ENCODE measurements around the gene PQBP1. TPM values are rescaled to one million over a fixed set of nuclear protein-coding genes. Genes with fewer than 3 reads are reported as not detected.

The PQBP1 gene
- total RNA-seq, 4 donors from 2014 or later = 36.6 to 59.7 (median 55.2) TPM

DNA sequence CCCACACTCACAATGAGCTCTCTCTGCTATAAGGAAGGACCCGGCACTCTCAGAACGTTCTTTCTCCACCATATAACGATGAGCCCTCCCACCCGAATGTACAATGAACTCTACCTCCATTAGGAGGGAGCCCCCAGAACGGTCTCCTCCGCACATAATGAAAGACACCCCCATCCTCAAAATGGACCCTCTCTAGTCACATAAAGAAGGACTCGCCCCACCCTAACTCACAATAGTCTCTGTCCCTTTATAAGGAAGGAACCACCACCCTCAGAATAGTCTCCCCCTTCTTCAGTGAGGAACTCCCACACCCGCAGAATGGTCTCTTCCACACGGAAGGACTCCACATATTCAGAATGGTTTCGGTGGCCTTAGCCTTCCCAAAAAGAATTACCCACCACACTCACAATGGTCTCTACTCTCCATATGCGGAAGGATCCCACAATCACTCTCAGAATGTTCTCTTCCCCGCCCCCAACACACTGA is 13.2 kb downstream of the PQBP1 start:
- ATAC-seq (ENCODE audit: low FRiP score) (no peak), DNase-seq (ENCODE audit: low spot score) (no peak)
- TF ChIP-seq, protein P1, sequence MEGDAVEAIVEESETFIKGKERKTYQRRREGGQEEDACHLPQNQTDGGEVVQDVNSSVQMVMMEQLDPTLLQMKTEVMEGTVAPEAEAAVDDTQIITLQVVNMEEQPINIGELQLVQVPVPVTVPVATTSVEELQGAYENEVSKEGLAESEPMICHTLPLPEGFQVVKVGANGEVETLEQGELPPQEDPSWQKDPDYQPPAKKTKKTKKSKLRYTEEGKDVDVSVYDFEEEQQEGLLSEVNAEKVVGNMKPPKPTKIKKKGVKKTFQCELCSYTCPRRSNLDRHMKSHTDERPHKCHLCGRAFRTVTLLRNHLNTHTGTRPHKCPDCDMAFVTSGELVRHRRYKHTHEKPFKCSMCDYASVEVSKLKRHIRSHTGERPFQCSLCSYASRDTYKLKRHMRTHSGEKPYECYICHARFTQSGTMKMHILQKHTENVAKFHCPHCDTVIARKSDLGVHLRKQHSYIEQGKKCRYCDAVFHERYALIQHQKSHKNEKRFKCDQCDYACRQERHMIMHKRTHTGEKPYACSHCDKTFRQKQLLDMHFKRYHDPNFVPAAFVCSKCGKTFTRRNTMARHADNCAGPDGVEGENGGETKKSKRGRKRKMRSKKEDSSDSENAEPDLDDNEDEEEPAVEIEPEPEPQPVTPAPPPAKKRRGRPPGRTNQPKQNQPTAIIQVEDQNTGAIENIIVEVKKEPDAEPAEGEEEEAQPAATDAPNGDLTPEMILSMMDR (IDR thresholded peaks at IDR 0.05) = no peak

DNA sequence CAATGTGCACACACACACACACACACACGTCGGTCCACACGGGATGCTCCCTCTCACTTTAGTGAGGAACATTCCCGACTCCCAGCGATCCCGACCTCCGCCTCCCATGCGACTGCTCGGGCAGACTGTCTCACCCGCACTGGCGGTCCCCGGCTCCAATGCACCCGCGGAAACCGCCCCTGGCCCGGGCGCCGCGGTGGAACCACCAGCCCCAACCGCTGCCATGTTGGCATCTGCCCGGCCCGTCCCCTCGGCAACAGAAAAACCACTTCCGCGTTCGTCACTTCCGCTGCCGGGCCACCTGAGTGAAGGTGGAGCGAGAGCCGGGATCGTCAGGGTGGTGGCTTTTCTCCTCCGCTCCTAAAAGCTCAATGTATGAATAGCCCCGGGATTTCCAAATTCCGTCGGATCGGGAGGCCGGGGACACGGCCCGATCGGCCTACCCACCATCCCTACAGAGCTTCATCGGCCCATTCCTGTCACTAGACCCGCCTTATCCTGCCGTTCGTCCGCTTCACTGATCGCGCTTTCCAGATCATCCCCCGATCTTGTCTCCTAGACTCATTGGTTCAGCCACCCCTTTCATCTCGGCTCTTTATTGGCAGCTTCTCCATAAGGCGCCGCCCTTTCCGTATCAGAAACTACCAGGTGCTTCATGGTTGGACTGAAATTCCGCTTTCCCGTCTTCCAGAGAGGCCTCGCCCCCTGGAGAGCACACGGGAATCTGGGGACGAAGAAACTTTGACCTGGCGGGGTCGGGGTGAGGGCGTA is 13.9 kb downstream of the PQBP1 start, which contains the start of gene SLC35A2:
TSS of gene SLC35A2 (minus strand) at position 235 of the 771 bp plus-strand sequence. CDS start at position 225, 10 bp downstream.
- TF ChIP-seq, protein P1 (IDR thresholded peaks at IDR 0.05) = no peak
- peak; percentile 79 for ATAC-seq (ENCODE audit: low FRiP score)
- peak; percentile 52 for DNase-seq (ENCODE audit: low spot score)

DNA sequence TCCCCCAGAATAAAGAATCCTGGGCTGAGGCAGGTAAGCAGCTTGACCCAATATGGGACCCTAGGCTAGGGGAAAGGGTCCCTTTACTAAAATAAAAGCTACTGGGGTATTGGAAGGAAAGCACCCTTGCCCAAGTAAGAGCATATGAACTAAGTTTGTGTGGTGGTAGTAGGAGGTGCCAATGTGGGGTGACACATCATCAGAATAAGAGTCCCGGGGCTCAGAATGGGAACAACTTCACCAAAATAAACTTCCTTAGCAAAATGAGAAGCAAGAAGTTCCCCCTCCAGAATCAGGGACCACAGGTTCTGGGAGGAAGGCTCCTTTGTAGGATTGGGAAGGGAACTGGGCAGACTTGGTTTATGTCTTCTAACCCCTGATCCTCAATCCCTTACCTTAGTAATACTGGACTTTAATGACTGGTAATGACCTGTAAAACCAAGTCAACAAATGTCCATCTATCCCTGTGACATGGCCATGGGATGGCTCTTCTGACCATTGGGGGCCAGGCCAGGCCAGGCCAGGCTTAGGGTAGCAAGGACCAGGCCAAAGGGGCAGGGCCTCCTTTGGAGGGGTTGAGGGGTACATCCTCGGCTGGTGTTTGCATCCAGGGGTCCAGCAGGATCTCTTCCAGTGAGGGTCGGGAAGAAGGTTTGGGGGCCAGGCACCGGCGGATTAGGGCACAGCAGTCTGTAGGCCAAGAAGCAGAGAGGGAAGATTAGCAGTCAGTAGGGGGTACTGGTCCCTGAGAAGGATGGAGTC is 16.1 kb downstream of the PQBP1 start:
- TF ChIP-seq, protein P1 (IDR thresholded peaks at IDR 0.05) = no peak
- DNase-seq (ENCODE audit: low spot score) (no peak), ATAC-seq (ENCODE audit: low FRiP score) (no peak)

DNA sequence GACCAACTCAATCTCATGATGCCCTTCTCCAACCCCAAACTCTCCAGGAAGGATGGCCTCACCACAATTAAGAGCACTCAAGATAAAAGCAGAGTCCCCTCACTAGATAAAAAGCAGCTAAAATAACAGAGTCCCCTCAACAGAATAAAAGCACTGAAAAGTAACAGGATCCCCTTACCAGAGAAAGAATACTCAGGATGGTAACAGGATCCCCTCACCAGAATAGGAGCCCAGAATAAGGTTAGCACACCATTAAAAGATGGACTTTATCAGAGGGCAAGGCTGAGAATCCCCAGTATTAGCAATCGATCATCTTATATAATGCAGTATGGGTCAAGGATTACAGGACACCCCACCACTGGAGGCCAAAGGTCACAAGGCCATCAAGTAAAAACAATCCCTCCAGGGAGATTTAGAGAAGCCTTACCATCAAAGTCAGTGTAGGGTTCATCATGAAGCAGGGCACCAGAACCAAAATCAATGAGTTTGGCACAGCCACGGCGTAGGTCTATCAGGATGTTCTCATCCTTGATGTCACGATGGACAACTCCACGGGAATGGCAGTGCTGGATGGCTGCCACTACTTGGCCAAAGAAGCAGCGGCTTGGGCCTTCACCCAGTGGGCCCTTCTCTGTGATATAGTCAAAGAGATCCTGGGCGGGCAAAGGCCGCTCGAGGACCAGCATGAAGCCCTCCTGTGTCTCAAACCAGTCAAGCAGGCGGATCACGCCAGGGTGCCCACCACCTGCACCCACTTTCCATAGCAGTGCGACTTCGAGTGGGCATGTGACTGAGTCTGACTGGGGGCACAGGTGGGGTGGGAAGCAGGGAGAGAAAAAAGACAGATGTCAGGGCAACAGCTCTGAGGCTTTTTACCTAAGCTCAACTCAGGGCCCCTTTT is 17.1 kb downstream of the PQBP1 start:
- TF ChIP-seq, protein P1 (IDR thresholded peaks at IDR 0.05) = no peak
- DNase-seq (ENCODE audit: low spot score) (no peak), ATAC-seq (ENCODE audit: low FRiP score) (no peak)

DNA sequence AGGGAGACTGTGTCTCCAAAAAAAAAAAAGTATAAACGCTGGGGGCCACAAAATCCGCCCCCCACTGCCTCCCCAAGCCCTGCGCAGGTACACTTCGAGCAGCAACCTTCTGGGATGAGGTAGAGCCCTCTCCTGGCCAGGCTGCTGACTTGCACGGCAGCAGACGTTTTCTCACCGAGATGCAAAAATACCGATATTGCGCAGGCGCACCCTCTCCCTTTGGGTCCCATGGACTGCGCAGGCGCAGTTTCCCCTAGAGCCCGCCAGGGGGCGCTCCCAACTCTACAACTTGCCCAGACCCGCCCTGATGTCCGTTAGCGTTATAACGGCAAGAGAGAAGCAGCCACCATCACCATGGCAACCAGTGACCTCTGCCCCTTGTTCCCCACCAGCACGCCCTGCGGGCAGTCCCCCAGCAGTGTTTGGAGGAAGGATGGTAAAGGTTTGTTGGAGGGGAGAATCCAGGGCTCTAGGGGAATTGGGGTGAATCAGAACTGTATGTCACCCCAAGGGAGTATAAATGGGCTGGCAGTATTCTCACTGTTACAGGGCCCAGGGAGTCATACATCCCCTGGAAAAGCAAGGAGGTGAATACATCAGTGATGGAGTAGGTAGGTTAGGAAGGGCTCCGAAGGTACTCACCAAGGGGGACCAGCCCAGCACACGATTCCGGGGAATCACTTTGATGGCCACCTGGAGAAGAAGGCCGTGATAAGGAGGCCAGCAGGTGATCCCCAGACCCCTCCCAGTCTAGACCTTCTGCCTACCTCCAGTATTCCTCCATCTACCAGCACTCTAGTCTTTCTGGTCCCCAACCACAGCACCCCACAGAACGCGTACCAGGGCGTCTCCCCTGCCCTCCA is 19.6 kb downstream of the PQBP1 start:
- ATAC-seq (ENCODE audit: low FRiP score) (peak; percentile 81), DNase-seq (ENCODE audit: low spot score) (peak; percentile 87)
- TF ChIP-seq, protein P1 (IDR thresholded peaks at IDR 0.05) = peak in 1 of 3 donors; percentile 29

DNA sequence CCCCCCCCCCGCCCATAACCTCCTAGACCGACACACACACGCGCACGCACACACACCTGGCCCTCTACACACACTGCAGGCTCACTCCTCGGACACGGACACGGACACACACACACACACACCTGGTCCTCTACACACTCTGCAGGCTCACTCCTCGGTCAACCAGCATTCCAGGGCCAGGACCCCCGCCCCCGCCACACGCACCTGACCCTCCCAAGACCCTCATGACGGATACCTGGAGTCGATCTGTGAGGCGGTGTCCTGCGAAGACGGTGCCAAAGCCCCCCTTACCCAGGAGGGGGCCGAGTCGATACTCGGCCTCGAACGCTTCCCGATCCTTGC is 20.5 kb downstream of the PQBP1 start:
- ATAC-seq (ENCODE audit: low FRiP score) (no peak), DNase-seq (ENCODE audit: low spot score) (no peak)
- TF ChIP-seq, protein P1 (IDR thresholded peaks at IDR 0.05) = no peak
